Testis (tissue), 2 donors: ENCODE measurements around the gene DENND2A.

Experiments used
- POLR2A ChIP-seq: fragments of 450-650 bp; IDR thresholded peaks from one replicate; pipeline ENCODE4 v1.6.1; 2017; ENCODE audit warnings: antibody characterized with exemption, mild to moderate bottlenecking, moderate library complexity
- TF ChIP-seq, protein P1 (sequence below), 3 experiments: fragments of 450-650 bp in 2 of 3; fragments of 200-600 bp in 1 of 3; sonication (generic) in 1 of 3; IDR thresholded peaks; one replicate each; pipeline ENCODE4 v1.5.1; 2016 to 2019; ENCODE audit warnings: antibody characterized with exemption in 3 of 3, mild to moderate bottlenecking in 2 of 3, moderate library complexity in 1 of 3

GRCh38 chr7:140479062-140479738, 161.4 kb downstream of the DENND2A start, which contains the start of gene MKRN1:
- TF ChIP-seq, protein P1, sequence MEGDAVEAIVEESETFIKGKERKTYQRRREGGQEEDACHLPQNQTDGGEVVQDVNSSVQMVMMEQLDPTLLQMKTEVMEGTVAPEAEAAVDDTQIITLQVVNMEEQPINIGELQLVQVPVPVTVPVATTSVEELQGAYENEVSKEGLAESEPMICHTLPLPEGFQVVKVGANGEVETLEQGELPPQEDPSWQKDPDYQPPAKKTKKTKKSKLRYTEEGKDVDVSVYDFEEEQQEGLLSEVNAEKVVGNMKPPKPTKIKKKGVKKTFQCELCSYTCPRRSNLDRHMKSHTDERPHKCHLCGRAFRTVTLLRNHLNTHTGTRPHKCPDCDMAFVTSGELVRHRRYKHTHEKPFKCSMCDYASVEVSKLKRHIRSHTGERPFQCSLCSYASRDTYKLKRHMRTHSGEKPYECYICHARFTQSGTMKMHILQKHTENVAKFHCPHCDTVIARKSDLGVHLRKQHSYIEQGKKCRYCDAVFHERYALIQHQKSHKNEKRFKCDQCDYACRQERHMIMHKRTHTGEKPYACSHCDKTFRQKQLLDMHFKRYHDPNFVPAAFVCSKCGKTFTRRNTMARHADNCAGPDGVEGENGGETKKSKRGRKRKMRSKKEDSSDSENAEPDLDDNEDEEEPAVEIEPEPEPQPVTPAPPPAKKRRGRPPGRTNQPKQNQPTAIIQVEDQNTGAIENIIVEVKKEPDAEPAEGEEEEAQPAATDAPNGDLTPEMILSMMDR (IDR thresholded peaks at IDR 0.05): no peak
- TF ChIP-seq POLR2A: peak; percentile 42
